ENCODE data around the gene BTBD3. TPM values are rescaled to one million over a fixed set of nuclear protein-coding genes. Genes with fewer than 3 reads are reported as not detected.

The BTBD3 gene
- polyA plus RNA-seq, 3 donors from 2014 or later = 0.78 to 1.9 (median 1.8) TPM

DNA sequence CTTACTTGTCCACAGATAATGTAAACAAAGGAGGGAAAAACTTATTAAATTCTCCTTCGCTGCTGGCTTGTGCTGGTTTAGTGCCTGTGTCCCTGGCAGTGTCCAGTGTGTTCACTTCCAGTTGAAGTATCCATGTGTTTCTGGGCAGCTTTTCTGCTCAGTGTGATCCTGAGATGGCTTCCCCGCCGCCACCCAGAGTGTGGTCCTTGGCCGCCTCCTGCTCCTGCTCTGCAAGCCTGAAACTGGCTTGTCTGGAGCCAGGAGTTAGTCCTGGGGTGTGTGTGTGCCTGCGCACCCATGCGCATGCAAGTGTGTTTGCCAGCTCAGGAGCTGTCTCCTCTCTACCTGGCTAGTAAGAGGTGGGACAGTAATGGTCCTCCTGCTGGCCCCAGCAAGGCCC, 7.2 kb downstream of the BTBD3 start:
- no peak overlapping the region for H3K27ac Mint-ChIP-seq
- no peaks in the 10 kb centered on the region for H3K4me1 Mint-ChIP-seq
- H3K9me3 Mint-ChIP-seq = peaks cover 0 to 5% (median 0%) of the 10 kb centered on the region in 6 donors
- no peak overlapping the region for H3K4me3 Mint-ChIP-seq
- H3K36me3 Mint-ChIP-seq = peaks cover 0 to 13% (median 3%) of the 10 kb centered on the region in 3 donors
- no peak for DNase-seq
- peaks cover 0 to 1% (median 0%) of the 10 kb centered on the region in 3 donors for H3K27me3 Mint-ChIP-seq (ENCODE audit: low read depth in 3 of 3)

DNA sequence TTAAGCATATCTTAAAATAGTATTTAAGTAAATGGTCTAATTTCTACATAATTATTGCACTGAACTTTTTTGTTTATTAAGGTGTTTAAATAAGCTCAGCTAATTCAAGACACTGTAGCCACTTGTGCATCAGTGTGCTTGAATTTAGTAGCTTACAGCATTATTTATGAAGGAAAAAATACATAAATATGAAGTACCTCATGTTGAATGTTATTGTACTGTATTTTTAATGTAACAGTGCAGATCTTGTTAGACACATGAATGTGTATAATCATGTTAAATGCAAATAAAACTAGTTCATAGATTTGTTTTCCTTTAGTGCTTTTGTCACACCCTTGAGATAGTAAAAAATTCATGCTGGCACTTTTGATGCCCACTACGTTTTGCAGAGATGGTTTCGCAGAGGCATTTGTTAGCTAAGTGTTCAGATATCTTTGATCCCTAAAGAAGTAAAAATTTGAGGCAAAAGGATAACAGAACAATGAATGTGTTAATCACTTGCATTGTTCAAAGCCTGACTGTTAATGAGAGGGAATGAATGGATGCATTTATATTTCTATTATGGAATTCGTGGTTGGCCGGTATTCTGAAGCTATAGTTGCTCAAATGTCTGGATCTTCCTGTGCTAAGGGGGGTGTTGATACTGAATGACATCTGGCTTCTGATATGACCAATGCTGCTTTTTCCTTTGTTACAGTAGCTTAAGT, 8.8 kb downstream of the BTBD3 start:
- Mint-ChIP-seq H3K4me1 (no peaks in the 10 kb centered on the region), H3K9me3 (peaks cover 0 to 5% (median 0%) of the 10 kb centered on the region in 6 donors), H3K27ac (no peak overlapping the region), H3K4me3 (no peak overlapping the region), H3K27me3 (ENCODE audit: low read depth in 3 of 3) (peaks cover 0 to 1% (median 0%) of the 10 kb centered on the region in 3 donors), H3K36me3 (peaks cover 0 to 13% (median 3%) of the 10 kb centered on the region in 3 donors)
- DNase-seq = no peak

DNA sequence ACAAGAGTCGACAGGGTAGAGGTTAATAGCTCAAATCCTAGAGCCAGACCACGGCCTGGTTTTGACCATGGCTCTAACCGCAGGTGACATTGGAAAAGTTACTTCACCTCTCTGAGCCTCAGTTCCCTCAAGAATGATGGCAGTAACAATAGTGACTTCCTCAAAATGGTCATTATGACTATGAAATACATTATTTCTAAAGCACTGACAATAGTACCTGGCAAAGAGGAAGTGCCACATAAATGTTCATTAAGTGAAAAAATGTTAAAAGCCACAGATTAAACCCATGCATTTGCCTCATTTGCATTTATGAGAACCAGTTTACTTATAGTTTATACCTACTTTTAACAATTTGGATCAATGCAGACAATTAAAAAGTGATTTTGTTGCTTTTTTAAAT, 12.3 kb downstream of the BTBD3 start:
- no peak overlapping the region for H3K4me3 Mint-ChIP-seq
- DNase-seq = no peak
- no peaks in the 10 kb centered on the region for H3K27me3 Mint-ChIP-seq (ENCODE audit: low read depth in 3 of 3)
- peaks cover under 1 to 5% of the 10 kb centered on the region in 2 donors for H3K4me1 Mint-ChIP-seq
- H3K36me3 Mint-ChIP-seq = peaks cover 0 to 3% (median 3%) of the 10 kb centered on the region in 3 donors
- H3K9me3 Mint-ChIP-seq = peaks cover 0 to 8% (median 0%) of the 10 kb centered on the region in 6 donors
- H3K27ac Mint-ChIP-seq = no peak overlapping the region

DNA sequence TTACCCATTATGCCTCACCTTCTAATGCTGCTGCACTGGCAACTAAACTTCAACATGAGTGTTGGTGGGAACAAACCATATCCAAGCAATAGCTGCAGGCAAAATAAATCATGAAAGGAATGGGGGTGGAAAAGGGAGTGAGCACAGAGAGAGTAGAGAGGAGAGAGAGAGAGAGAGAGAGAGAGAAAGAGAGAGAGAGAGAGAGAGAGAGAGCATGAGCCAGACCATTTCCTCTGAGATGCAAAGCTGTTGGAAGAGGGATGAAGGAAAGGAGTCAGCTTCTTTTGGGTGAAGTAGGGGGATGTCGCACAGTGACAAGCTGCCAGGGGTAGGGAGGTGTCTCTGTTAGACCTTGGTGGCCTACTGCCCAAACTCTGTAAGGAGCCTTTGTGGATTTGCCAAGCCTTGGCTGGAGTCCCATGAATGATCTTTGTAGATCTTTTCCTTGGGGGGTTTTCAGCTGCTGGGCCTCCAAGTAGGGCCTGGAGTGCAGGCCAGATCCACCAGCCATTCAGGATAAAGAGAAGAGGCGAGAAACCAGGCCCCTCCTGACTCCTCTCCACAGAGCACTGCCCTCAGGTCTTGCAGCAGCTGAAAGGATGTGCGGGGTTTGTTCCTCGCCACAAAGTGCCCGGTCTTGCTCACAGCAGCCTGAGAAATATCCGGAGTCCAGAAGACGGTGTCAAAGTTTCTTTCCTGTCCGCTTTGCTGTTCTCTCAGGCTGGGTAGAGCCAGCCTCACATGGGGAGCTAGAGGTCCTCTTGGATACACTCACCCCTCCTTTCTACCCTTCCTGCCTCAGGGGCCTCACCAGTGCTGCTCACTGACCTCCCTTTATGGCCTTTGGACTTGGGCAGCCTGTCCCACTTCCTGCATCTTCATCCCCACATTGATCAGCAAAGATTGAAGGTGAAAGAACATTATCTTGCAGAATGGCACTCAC, 17.8 kb downstream of the BTBD3 start:
- no peak overlapping the region for H3K4me3 Mint-ChIP-seq
- peaks cover 0 to 5% (median 3%) of the 10 kb centered on the region in 6 donors for H3K9me3 Mint-ChIP-seq
- H3K27ac Mint-ChIP-seq = peak overlapping the region in 1 of 6 donors; percentile 34
- peaks cover 10 to 16% of the 10 kb centered on the region in 2 donors for H3K4me1 Mint-ChIP-seq
- H3K36me3 Mint-ChIP-seq = no peaks in the 10 kb centered on the region
- H3K27me3 Mint-ChIP-seq (ENCODE audit: low read depth in 3 of 3) = no peaks in the 10 kb centered on the region
- DNase-seq = no peak

DNA sequence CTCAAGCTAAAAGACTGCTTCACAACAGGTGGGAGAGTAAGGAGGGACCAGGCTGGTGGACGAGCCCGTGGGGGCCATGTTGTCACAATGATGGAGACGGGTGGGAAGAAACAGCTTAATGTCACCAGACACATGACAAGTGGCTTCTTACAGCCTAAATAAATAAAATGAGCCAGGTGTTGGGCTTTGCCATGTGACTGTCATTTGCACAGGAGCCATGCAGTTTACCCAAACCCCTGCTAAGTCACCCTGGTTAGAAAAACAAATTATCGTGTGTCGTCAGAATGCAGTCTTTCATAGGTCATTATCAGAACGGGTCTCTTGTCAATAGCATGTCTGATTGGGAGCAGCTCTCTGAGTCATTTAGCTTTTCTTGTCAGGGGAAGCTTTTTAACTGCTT, 18.5 kb downstream of the BTBD3 start:
- no peak for DNase-seq
- peaks cover 10 to 16% of the 10 kb centered on the region in 2 donors for H3K4me1 Mint-ChIP-seq
- H3K27me3 Mint-ChIP-seq (ENCODE audit: low read depth in 3 of 3) = no peaks in the 10 kb centered on the region
- peak overlapping the region in 1 of 6 donors; percentile 34 for H3K27ac Mint-ChIP-seq
- no peaks in the 10 kb centered on the region for H3K36me3 Mint-ChIP-seq
- H3K4me3 Mint-ChIP-seq = no peak overlapping the region
- peaks cover 0 to 5% (median 3%) of the 10 kb centered on the region in 6 donors for H3K9me3 Mint-ChIP-seq

DNA sequence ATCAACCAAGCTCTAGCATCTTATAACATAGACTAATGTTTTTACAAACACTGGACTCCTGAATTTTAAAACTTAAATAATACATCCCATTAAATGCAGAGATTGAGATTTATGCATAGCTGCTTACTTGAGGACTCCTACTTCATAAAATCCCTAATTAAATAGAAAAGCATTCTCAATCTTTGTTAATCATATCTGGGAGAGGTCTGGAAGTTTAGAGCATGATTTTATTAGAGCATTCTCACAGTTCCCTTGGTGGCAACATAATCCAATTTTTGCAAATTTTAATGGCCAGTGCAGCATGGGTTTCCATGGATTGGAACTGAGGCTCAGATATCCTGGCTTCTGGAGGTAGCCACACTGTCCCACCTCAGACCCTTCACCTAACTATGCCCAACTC, 19.5 kb downstream of the BTBD3 start:
- Mint-ChIP-seq H3K27ac (no peak overlapping the region), H3K27me3 (ENCODE audit: low read depth in 3 of 3) (no peaks in the 10 kb centered on the region), H3K4me3 (no peak overlapping the region), H3K36me3 (no peaks in the 10 kb centered on the region), H3K9me3 (peaks cover 0 to 5% (median 3%) of the 10 kb centered on the region in 6 donors), H3K4me1 (peaks cover 10 to 16% of the 10 kb centered on the region in 2 donors)
- DNase-seq = no peak

DNA sequence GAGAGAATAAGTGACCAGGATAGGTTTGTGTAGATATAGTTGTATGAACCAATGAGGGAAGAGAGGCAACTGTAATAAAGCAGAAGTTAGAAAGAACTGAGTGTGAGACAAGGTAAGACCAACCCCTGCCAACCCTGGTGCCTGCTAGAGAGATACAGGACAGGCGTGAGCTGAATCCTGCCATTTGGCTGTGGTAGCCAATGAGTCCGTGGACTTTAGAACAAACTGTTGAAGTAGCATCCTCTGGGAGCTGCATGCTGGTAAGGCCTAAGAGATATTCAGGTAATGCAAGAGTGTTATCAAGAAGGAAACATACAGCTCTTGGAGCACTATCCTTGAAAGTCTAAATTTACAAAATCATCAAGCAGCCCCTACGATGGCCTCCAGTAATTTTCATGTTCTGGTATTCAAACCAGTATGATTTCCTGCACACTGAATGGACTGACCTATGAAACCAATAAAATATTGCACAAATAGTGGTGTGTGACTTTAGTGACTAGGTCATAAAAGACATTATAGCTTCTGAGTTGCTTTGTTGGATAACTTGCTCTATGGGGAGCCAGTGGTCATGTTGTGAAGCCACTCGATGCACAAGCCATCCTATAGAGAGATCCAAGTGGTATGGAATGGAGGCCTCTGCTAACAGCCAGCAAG, 24.0 kb downstream of the BTBD3 start:
- Mint-ChIP-seq H3K27ac (no peak overlapping the region), H3K9me3 (peaks cover 0 to 7% (median 1%) of the 10 kb centered on the region in 6 donors), H3K4me1 (no peaks in the 10 kb centered on the region), H3K27me3 (ENCODE audit: low read depth in 3 of 3) (peaks cover 0 to 2% (median 0%) of the 10 kb centered on the region in 3 donors), H3K4me3 (no peak overlapping the region), H3K36me3 (no peaks in the 10 kb centered on the region)
- DNase-seq = no peak

DNA sequence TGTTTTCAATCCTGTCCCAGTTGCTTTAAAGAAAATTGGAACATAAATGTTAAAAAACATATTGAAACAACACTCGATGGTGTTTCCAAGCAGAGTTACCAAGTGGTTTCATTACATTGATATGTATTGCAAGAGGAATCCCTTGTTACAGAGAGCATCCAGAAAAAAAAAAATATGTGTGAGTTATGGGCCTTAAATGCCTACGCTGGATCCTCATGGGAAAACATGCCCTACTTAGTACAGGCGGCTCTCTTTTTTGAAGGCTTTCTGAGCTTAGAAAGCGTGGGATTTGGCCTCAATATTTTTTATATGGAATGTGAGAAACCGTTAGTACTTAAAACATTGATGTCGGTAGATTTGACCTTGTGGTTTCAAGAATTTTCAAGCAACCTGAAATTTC, 26.1 kb downstream of the BTBD3 start:
- Mint-ChIP-seq H3K4me1 (no peaks in the 10 kb centered on the region), H3K27me3 (ENCODE audit: low read depth in 3 of 3) (peaks cover 0 to 2% (median 0%) of the 10 kb centered on the region in 3 donors), H3K9me3 (peaks cover 0 to 7% (median 1%) of the 10 kb centered on the region in 6 donors), H3K36me3 (no peaks in the 10 kb centered on the region), H3K4me3 (no peak overlapping the region), H3K27ac (no peak overlapping the region)
- DNase-seq = no peak

DNA sequence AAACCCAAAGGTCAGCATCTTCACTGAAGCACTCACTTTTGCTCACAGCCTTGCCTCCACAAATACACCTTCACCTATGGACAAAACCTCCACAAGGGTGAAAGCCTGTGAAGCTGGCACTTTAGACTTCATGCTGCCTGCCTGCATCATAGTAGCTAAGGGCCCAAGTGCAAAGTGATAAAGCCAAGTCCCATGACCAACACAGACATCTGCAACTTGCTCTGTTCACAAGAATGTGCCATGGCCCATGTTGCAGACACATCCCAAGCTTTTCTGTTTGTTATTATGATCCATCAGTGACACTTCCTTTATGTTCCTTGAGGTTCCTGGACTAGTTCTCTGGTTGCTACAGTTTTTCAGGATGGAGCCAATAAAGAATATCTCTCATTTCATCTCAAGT, 31.1 kb downstream of the BTBD3 start:
- Mint-ChIP-seq H3K9me3 (peaks cover 0 to 6% (median 2%) of the 10 kb centered on the region in 6 donors), H3K27ac (no peak overlapping the region), H3K4me3 (no peak overlapping the region), H3K27me3 (ENCODE audit: low read depth in 3 of 3) (peaks cover 0 to 2% (median 0%) of the 10 kb centered on the region in 3 donors), H3K36me3 (no peaks in the 10 kb centered on the region), H3K4me1 (no peaks in the 10 kb centered on the region)
- DNase-seq = no peak

DNA sequence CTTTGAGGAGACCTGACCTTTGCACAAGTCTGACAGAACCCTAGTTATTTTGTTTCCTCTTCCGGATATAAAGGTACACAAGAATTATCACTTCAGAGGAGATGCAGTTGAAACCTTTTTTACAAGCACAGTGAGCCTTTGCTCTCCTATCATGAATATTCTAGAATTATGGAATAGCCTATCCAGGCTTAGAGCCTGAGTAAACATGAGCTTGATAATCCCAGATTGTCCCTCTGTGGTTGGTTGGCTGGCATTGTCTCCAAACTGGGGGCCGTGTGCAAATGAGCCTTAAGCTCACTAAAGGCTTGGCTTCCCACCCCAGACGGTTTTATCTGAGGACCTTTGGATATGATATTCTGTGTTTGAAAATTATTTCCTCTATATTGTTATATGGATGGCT, 32.0 kb downstream of the BTBD3 start:
- DNase-seq = no peak
- no peaks in the 10 kb centered on the region for H3K36me3 Mint-ChIP-seq
- H3K27me3 Mint-ChIP-seq (ENCODE audit: low read depth in 3 of 3) = no peaks in the 10 kb centered on the region
- H3K9me3 Mint-ChIP-seq = peaks cover 0 to 14% (median 5%) of the 10 kb centered on the region in 6 donors
- H3K4me1 Mint-ChIP-seq = no peaks in the 10 kb centered on the region
- no peak overlapping the region for H3K27ac Mint-ChIP-seq
- H3K4me3 Mint-ChIP-seq = no peak overlapping the region

DNA sequence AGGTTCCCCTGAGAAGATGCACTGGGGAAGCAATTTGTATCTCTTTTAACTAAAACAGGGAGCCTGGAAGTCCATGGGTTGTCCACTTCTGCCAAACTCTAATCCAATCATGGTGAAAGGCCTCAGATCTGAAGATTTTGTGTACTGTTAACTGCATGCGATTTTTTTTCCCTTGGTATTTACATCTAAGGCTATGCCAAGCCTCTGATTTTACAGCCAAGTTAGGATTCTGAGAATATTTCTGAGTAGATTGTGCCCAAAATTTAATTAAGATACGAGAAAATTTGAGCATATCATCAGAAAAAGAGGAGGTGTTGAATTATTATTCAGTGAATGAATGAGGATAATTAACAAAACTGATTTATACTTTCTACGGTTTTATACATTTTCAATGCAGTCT, 34.0 kb downstream of the BTBD3 start:
- Mint-ChIP-seq H3K27ac (no peak overlapping the region), H3K36me3 (no peaks in the 10 kb centered on the region), H3K27me3 (ENCODE audit: low read depth in 3 of 3) (no peaks in the 10 kb centered on the region), H3K4me3 (no peak overlapping the region), H3K9me3 (peaks cover 0 to 18% (median 4%) of the 10 kb centered on the region in 6 donors), H3K4me1 (no peaks in the 10 kb centered on the region)
- no peak for DNase-seq

DNA sequence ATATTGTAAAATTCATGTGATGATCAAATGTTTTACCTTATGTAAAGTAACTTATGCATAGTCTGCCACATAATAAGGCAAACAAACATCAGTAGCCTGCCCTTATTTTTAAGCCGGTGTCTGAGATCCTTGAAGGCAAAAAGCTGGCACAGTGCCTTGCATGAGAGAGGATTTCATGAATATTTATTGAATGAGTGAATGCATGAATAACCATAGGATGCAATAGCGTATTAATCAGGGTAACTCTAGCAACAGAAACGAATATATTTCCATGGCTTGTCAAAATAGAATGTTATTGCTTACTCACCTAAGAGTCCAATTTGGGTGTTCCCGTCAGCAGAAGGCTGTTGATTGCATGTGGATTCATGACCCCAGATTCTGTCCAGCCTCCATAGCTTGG, 34.9 kb downstream of the BTBD3 start:
- H3K27me3 Mint-ChIP-seq (ENCODE audit: low read depth in 3 of 3) = no peaks in the 10 kb centered on the region
- H3K36me3 Mint-ChIP-seq = no peaks in the 10 kb centered on the region
- H3K4me3 Mint-ChIP-seq = no peak overlapping the region

DNA sequence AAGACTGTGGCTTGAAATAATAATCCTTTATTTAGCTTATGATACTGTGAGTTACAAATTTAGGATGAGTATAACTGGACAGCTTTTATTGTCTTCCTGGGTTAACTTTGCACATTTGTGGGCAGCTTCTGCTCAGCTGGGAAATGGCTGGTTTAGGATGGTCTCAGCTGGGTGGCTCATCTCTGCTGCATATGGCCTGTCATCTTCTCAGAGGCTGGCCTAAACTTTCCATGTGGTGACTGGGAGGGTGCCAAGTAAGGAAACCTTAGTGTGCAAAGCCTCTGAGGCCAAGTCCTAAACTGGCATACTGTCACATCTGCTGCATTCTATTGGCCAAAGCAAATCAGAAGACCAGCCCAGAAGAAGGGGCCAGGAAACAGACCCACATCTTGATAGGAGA, 40.2 kb downstream of the BTBD3 start:
- Mint-ChIP-seq H3K4me1 (no peaks in the 10 kb centered on the region), H3K4me3 (no peak overlapping the region), H3K9me3 (peaks cover 0 to 12% (median 7%) of the 10 kb centered on the region in 6 donors), H3K27me3 (ENCODE audit: low read depth in 3 of 3) (peaks cover 0 to 6% (median 2%) of the 10 kb centered on the region in 3 donors), H3K27ac (no peak overlapping the region), H3K36me3 (no peaks in the 10 kb centered on the region)
- no peak for DNase-seq

More for the DNA sequence above, 34.9 kb downstream of the BTBD3 start:
- Mint-ChIP-seq H3K27ac (no peak overlapping the region), H3K4me1 (no peaks in the 10 kb centered on the region), H3K9me3 (peaks cover 0 to 18% (median 5%) of the 10 kb centered on the region in 6 donors)
- no peak for DNase-seq

Measured in immature natural killer cell (primary cell).